Measurements from ENCODE around the gene LRP8.

DNA sequence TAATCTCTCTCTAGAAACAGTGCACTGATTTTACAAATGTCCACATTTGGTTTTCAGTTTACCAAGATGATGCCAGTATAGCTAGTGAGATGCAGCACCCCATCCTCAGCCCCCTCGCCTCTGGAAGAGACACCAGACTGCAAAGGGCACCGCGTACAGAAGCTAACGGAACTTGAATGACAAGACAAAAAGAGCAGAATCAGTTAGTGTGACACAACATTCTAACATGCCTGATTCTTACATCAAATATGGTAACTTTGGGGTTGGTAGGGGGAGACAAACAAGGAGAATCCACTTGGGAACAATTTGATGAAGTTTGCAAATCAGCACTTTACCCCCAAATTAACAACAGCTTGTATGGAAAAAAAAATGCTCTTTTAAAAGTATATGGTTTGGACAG lies 85.5 kb downstream of the LRP8 start:
- TF ChIP-seq CREB1 (IDR thresholded peaks at IDR 0.05) (no peak), CREB1 (CRISPR knock-in tag; IDR thresholded peaks at IDR 0.05) (no peak), U2AF1 (optimal IDR thresholded peaks at IDR 0.05; ENCODE audit: low read depth, low read length) (no peak), MED1 (CRISPR knock-in tag; IDR thresholded peaks at IDR 0.05; ENCODE audit: borderline replicate concordance) (no peak), ZBED1 (IDR thresholded peaks at IDR 0.05) (no peak), RBM15 (IDR thresholded peaks at IDR 0.05; ENCODE audit: insufficient read depth, low read length) (no peak), BACH1 (tag; IDR thresholded peaks at IDR 0.05) (no peak), THRAP3 (IDR thresholded peaks at IDR 0.05; ENCODE audit: borderline replicate concordance) (no peak), HNRNPK (IDR thresholded peaks at IDR 0.05; ENCODE audit: low read depth, low read length, poor library complexity, severe bottlenecking) (no peak), HSF4 (CRISPR knock-in tag; IDR thresholded peaks at IDR 0.05; ENCODE audit: borderline replicate concordance) (no peak), ESRRA (IDR thresholded peaks at IDR 0.05; ENCODE audit: borderline replicate concordance, low read depth) (no peak), DACH1 (IDR thresholded peaks at IDR 0.05; ENCODE audit: partially characterized antibody) (no peak)
- TF ChIP-seq, protein P1, sequence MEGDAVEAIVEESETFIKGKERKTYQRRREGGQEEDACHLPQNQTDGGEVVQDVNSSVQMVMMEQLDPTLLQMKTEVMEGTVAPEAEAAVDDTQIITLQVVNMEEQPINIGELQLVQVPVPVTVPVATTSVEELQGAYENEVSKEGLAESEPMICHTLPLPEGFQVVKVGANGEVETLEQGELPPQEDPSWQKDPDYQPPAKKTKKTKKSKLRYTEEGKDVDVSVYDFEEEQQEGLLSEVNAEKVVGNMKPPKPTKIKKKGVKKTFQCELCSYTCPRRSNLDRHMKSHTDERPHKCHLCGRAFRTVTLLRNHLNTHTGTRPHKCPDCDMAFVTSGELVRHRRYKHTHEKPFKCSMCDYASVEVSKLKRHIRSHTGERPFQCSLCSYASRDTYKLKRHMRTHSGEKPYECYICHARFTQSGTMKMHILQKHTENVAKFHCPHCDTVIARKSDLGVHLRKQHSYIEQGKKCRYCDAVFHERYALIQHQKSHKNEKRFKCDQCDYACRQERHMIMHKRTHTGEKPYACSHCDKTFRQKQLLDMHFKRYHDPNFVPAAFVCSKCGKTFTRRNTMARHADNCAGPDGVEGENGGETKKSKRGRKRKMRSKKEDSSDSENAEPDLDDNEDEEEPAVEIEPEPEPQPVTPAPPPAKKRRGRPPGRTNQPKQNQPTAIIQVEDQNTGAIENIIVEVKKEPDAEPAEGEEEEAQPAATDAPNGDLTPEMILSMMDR (IDR thresholded peaks at IDR 0.05 in 2 of 3, conservative IDR thresholded peaks at IDR 0.05 in 1 of 3; ENCODE audit: insufficient read depth in 2 of 3, low read depth in 1 of 3, low read length in 3 of 3), result no peak
- TF ChIP-seq, protein P2, sequence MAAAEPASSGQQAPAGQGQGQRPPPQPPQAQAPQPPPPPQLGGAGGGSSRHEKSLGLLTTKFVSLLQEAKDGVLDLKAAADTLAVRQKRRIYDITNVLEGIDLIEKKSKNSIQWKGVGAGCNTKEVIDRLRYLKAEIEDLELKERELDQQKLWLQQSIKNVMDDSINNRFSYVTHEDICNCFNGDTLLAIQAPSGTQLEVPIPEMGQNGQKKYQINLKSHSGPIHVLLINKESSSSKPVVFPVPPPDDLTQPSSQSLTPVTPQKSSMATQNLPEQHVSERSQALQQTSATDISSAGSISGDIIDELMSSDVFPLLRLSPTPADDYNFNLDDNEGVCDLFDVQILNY (CRISPR knock-in tag; IDR thresholded peaks at IDR 0.05), result no peak
- TF ChIP-seq, protein P3, sequence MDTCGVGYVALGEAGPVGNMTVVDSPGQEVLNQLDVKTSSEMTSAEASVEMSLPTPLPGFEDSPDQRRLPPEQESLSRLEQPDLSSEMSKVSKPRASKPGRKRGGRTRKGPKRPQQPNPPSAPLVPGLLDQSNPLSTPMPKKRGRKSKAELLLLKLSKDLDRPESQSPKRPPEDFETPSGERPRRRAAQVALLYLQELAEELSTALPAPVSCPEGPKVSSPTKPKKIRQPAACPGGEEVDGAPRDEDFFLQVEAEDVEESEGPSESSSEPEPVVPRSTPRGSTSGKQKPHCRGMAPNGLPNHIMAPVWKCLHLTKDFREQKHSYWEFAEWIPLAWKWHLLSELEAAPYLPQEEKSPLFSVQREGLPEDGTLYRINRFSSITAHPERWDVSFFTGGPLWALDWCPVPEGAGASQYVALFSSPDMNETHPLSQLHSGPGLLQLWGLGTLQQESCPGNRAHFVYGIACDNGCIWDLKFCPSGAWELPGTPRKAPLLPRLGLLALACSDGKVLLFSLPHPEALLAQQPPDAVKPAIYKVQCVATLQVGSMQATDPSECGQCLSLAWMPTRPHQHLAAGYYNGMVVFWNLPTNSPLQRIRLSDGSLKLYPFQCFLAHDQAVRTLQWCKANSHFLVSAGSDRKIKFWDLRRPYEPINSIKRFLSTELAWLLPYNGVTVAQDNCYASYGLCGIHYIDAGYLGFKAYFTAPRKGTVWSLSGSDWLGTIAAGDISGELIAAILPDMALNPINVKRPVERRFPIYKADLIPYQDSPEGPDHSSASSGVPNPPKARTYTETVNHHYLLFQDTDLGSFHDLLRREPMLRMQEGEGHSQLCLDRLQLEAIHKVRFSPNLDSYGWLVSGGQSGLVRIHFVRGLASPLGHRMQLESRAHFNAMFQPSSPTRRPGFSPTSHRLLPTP (IDR thresholded peaks at IDR 0.05; ENCODE audit: borderline replicate concordance, extremely low read depth, insufficient read length), result no peak

All from K562 (cell line).